GM19455 (cell line): Measurements from ENCODE around the gene FBP2.
"Not testable (repeated sequence)": the region's sequence is repeated elsewhere in the genome, so short reads cannot be mapped to it uniquely, and the experiment has no call there.

Experiments
- ATAC-seq: cut with Tn5 transposase; IDR thresholded peaks from one replicate; pipeline ENCODE4 v1.9.1; 2021; ENCODE audit not compliant: unreplicated experiment

FBP2 gene

GRCh38 chr9:94606646-94607422 is 13.2 kb upstream of the FBP2 start:
- no peak for ATAC-seq

GRCh38 chr9:94603259-94604160 is 9.9 kb upstream of the FBP2 start:
- ATAC-seq, result peak; percentile 52

DNA sequence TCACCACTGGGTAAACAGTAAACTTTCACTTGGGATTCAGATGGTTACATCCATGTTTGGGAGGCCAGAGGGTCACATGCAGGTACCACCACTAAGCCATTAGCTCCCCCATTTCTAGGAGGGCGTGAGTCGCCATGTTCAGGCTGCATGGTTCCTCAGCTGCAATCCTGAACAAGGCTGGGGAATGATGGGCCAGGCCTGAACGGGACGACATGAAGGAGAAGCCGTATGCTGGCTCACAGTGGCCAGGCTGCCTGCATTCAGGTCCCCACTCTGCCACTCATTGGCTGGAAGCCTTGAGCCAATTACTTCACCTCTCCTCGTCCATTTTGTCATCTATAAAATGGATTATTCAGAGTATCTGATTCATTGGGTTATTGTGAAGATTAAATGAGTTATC is 9.0 kb upstream of the FBP2 start:
- ATAC-seq, result no peak

- ATAC-seq, result no peak
Observed at GRCh38 chr9:94600715-94601114, 7.1 kb upstream of the FBP2 start.

DNA sequence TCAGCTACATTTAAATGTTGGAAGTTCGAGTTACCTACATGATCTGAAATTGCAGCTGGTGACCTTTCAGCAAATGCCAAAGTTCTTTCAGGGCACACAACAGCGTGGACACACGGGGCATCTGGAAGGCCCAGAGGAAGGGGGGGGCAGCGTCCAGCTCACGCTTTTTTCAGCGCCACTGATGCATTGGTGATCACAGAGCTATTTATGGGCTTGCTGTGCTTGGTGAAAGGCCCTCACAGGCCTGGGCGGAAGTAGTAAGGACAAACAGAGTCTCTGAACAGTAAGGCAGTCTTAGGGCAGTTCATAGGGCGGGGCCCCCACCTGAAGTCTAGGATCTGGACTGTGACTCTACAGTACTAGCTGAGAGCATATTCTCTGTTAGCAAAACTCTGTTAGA is 6.6 kb upstream of the FBP2 start:
- no peak for ATAC-seq

GRCh38 chr9:94599102-94599501 is 5.5 kb upstream of the FBP2 start:
- no peak for ATAC-seq

- ATAC-seq, result not testable (repeated sequence)
Observed at GRCh38 chr9:94592683-94593082, 941 bp downstream of the FBP2 start.

GRCh38 chr9:94591876-94592275 is 1.7 kb downstream of the FBP2 start:
- ATAC-seq, result no peak

DNA sequence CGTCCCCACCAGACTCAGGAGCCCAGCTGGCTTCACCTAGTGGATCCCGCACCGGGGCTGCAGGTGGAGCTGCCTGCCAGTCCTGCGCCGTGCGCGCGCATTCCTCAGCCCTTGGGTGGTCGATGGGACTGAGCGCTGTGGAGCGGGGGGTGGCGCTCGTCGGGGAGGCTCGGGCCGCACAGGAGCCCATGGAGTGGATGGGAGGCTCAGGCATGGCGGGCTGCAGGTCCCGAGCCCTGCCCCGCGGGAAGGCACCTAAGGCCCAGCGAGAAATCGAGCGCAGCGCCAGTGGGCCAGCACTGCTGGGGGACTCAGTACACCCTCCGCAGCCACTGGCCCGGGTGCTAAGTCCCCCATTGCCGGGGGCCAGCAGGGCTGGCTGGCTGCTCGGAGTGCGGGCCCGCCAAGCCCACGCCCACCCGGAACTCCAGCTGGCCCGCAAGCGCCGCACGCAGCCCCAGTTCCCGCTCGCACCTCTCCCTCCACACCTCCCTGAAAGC is 2.5 kb downstream of the FBP2 start:
- ATAC-seq, result not testable (repeated sequence)

DNA sequence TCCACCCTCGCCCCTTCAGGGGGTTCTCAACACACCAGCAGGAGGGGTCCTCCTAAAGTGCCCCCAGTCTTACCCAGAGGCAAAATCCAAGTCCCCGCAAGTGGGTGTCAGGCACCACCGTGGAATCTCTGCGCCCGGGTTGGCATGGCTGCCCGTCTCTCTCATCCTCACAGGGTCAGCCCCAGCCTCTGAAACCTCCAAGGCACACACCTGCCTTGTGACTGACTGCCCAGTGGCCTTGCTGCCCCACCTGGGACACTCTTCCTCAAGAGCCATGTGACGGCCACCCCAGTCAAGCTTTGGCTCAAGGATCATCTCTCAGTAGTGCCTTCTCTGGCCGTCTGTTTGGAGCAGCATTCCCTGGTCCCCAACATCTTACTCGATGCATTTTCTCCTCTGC is 4.9 kb downstream of the FBP2 start:
- no peak for ATAC-seq

GRCh38 chr9:94586814-94587213 is 6.8 kb downstream of the FBP2 start:
- no peak for ATAC-seq

- no peak for ATAC-seq
Observed at GRCh38 chr9:94586316-94586715, 7.3 kb downstream of the FBP2 start.

- no peak for ATAC-seq
Observed at GRCh38 chr9:94584555-94584954, 9.1 kb downstream of the FBP2 start.

- ATAC-seq, result no peak
Observed at GRCh38 chr9:94581728-94582127, 11.9 kb downstream of the FBP2 start.

DNA sequence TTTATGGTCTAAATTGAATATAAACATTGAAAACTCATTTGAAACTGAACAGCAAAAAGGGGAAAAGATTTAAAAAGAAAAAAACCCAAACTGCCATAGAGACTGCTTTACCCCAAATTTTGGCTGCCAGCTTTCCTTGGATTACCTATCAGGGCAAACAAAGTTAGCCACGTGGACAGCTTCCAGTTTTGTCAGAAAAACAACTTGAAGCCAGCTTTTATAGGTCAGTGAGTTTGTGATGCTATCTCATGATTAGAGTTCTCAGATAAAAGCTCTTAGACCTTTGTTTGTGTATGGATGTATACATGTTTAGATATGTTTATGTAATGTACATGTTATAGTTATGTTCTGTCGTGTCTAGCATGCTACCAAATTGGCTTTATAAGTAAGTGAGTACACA is 16.1 kb downstream of the FBP2 start:
- no peak for ATAC-seq

DNA sequence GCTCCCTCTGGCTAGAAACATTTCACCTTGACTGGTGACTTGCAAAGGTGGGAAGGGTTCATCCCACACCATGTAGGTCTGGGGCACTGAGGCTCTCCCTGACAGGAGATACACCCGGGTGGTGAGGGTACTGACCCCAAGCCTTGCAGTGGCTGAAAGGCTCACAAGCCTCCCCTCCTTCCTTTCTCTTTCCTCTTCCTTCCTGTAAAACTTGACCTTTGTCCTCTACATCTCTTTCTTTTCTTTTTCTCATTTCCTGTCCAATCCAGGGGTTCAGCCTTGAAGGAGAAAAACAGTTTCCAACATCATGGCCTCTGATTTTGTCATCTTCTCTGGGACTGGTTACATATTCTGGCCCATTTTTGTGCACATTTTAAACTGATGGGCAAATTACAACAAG is 16.6 kb downstream of the FBP2 start:
- no peak for ATAC-seq

DNA sequence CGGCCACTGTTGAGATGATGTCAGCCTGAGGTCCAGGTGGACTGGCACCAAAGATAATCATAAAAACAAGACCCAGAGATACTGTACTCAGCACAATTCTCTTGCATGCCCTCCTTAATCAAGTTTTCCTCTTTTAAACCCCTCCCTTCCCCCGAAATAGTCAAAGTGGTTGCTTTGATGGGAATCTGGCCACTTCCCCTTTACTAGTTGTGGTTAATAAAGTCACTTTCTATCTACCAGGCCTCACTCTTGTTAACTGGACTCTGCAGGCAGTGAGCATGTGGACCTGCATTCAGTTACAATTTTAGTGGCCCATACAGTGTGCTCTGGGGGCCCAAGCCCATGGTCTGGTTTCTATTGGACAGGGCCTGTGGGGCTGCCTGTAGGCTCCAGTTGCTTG is 17.5 kb downstream of the FBP2 start:
- ATAC-seq, result no peak

DNA sequence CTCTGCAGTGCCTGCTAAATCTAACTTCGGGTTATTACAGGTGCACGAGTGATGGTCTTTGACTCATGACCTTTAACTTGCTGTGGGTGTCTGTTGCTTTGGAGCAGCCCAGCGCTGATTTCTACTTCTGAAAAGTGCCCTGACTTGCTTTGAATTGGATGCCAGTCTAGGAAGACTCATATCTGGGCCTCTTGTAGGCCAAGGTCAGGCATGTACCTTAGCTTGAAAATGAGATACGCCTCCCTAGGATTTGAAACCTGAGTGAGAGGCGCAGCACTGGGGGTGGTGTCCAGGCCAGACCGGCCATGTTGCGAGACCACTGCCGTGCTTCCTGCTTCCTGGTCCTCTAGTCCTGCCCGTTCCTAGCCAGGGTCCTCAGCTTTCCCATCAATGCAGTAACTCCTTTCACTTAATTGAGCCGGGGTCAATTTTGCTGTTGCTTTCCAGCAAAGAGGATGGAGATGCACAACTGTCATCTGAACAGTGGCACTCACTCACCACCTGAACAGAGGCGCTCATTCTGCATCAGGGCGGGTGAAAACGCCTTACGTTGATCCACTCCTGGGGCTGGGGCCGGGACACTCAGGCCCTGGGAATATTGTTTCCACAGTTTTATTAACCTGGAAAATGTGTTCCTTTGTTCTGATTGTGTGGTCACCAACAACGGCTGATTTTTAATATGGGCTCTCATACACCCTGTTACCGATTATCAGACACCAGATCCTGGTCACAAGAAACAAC is 24.5 kb downstream of the FBP2 start:
- ATAC-seq, result no peak

- no peak for ATAC-seq
Observed at GRCh38 chr9:94568250-94568889, 25.3 kb downstream of the FBP2 start.

DNA sequence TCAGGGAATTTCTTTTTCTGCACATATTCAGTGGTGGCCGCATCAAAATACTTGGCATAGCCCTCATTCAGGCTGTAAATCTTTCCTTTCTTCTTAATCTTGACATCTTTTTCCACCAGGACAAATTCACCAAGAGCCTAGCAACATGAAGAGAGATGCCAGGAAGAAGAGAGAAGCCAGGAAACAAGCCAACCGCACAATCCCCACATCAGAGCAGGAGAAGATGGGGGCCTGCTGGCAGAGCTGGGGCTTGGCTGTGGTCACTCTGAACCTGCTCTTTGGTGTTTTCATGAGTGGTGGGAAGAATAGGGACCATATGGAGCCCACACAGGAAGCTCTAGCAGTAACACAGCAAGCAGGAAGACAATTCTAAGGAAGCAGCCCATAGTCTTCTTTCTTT is 26.4 kb downstream of the FBP2 start:
- ATAC-seq, result no peak

DNA sequence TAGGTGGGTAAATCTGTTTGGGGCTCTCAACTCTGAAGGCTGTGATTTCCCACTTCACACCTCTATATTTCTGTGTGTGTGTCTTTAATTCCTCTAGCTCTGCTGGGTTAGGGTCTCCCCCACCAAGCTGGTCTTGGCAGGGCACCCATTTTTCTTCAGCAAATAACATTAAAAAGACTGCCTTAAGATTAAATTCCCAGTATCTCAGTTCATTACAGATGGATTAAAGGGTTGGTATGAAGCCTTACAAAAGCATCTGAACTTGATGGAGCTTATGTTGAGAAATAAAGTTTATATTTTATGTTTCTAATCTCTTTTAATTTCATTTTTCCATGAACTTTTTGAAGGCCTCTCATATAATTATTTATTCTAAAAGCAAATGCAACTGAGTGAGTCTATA is 27.1 kb downstream of the FBP2 start:
- ATAC-seq, result no peak
